GM19372 (cell line): ENCODE data around the gene SEC62.
"Not testable (repeated sequence)": the region's sequence is repeated elsewhere in the genome, so short reads cannot be mapped to it uniquely, and the experiment has no call there.

ENCODE experiments used
- ATAC-seq: cut with Tn5 transposase; IDR thresholded peaks from one replicate; pipeline ENCODE4 v1.9.1; 2021; ENCODE audit warnings: mild to moderate bottlenecking, low read depth, moderate library complexity; ENCODE audit not compliant: unreplicated experiment

The SEC62 gene

DNA sequence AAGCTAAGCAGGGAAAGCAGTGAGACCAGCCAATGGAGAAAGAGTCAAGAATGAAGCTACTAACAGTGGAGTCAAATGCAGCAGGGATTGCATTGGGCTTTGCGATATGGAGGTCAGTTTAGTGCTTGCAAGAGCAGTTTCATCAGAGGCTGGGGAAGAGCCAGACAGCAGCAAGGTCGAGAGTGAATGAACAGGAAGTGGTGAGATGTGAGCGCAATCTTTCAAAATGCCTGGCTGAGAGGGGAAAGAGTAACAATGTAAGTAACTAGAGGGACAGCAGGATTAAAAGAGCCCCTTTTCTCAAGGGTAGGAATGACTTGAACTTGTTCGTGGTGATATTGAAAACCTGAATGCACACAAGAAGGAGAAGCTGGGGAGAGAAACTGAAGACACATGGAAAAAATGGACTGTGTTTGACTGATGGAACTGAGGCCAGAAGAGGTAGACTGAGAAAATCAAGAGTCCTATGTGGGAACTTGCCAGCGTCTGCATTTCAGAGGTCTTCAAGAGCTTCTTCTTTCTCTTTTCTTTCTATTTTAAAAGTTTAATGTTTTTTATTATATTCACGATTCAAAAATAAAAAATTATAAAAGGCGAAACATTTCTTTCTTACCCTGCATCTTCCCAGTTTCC lies 40.5 kb downstream of the SEC62 start:
- ATAC-seq: peak; percentile 92

DNA sequence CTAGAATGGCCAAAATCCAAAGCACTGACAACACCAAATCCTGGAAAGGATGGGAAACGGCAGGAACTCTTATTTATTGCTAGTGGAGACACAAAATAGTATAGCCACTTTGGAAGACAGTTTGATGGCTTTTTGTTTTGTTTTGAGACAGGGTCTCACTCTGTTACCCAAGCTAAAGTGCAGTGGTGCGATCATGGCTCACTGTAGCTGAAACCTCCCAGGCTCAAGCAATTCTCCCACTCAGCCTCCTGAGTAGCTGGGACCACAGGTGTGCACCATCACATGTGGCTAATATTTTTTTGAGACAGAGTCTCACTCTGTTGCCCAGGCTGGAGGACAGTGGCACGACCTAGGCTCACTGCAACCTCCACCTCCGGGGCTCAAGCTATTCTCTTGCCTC lies 43.9 kb downstream of the SEC62 start:
- ATAC-seq: no peak

DNA sequence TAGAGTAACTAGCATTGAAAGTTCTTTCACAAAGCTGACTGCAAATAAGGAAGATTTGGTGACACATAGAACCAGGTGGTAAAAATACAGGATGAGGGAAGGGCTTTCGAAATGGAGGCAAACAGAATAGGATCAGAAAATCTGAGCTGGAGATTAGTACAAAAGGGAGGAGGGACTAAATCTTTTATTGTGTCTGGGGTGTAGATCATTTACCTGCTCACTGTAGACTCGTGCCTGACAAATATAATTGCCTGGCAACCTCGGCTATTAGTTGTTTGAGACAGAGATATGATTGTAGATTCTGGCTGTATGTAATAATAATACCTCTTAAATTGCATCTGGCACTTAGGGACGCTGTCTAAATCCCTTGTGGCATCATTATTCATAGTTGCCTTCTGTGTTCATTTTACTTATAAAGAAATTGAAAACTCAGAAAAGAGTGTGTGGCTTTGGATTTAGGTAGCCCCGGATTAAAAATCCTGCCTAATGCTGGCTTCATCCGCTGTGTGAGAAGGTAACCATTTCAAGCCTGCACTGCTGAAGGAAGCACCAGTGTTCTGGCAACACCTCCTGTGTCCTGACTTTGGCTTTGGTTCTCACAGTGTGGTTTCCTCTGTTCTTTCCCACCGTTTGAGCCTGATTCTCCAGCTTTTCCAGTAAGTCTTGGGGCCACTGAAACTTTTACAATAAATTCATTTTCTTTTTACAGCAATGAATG lies 46.2 kb downstream of the SEC62 start:
- ATAC-seq: no peak

DNA sequence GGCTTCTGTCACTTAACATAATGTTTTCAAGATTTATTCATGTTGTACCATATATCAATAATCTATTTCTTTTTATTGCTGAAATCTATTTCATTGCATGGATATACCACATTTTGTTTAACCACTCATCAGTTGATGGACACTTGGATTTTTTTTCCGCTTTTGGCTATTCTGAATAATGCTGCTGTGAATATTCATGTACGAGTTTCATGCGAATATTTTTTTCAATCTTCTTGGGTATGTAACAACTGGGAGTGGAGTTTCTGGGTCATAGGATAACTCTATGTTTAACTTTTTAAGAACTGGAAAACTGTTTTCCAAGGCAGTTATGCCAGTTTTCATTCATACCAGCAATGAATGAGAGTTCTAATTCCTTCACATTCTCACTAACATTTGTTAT lies 49.5 kb downstream of the SEC62 start:
- ATAC-seq: no peak

DNA sequence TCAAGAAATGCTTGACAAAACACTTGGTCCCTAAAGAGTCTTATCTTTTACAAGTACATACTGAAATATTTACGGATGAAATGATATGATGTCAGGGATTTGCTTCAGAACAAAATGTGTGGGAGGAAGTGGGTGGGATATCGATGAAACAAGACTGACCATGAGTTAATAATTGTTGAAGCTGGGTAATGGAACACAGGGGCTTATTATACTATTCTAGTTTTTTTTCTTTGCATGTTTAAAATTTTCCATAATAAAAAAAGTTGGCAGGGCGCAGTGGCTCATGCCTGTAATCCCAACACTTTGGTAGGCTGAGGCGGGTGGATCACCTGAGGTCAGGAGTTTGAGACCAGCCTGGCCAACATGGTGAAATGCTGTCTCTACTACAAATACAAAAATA lies 52.7 kb downstream of the SEC62 start:
- not testable (repeated sequence) for ATAC-seq

DNA sequence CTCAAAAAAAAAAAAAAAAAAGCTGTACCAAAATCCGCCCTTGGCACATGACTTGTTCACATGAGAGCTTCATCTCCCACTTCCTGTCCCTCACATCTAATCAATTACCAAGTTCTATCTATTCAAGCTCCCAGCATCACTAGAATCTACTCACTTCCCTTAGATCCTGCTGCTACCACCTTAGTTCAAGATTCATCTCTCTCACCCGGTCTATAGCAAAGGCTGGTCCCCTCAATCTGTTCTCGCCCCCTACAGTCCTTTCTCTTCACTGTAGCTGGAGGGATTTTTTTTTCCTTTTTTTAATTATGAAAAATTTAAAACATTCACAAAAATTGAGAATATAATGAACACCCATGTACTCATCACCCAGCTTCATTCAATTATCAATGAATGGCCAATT lies 54.5 kb downstream of the SEC62 start:
- no peak for ATAC-seq

DNA sequence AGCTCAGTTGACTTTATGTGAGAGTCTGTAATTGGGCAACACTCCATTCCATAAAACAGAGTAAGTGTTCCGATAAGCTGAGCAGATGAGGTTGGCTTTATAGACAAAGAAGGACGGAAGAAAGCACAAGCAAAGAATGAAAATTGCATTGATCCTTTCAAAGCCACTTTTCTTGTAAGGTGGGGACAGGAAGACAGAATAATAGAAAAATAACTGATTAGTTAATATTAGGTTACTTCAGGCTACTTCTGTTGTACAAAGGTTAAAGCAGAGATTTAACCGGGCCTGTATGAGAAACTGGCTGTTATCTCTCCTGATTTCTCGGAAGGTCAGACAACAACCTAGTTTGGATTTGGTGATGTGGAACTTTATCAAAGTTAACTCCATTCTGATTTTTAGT lies 55.7 kb downstream of the SEC62 start:
- ATAC-seq: no peak

DNA sequence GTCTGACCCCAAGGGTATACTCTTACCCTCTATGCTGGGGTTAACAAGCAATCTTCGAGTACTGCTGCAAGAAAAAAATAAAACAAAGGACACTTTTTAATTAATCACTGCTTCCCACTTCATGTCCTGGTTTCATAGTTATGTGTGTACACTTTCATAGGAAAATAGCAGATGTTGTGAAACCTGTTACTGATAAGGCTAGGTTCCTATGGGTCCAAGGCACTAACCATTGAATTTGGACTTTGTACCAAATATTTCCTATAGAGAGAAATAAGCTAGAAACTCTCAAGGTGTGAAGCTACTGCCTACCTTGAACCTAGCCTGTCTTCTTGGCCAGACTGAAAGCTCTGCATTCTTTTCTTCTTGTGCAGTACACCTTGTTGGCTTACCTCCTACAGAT lies 56.6 kb downstream of the SEC62 start:
- no peak for ATAC-seq

DNA sequence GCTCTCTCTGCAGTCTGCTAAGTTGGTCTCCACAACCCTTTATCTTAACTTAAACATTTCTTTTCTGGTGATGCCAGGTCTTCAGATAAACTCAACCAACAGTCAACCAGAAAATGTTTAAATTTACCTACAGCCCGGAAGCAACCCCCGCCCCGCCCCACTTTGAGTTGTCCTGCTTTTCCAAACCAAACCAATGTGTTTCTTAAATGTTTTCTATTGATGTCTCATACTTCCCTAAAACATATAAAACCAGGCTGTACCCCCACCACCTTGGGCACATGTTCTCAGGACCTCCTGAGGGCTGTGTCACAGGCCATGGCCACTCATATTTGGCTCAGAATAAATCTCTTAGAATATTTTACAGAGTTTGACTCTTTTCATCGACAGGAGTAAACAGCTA lies 58.0 kb downstream of the SEC62 start:
- ATAC-seq: no peak

DNA sequence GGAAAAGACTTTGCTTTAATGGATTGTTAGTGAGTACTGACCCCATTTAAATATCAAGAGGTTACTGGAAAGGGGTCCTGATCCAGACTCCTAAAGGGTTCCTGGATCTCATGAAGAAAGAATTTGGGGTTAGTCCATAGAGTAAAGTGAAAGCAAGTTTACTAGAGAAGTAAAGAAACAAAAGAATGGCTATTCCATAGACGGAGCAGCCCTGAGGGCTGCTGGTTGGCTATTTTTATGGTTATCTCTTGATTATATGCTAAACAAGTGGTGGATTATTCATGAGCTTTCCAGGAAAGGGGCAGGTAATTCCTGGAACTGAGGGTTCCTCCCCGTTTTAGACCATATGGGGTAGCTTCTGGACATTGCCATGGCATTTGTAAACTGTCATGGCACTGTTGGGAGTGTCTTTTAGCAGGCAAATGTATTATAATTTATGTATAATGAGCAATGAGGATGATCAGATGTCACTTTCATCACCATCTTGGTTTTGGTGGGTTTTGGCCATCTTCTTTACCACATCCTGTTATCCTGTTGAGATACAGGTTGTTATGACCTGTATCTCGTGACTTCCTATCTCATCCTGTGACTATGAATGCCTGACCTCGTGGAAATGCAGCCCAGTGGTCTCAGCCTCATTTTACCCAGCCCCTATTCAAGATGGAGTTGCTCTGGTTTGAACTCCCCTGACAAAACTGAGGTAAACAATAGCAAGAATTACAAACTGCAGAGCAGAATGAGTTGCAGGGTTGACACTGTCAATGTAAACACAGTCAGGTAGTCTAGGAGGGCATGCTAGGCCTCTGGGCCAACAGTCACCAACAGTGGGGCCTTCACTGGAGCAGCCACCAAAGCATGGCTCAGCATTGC lies 60.9 kb downstream of the SEC62 start:
- no peak for ATAC-seq

DNA sequence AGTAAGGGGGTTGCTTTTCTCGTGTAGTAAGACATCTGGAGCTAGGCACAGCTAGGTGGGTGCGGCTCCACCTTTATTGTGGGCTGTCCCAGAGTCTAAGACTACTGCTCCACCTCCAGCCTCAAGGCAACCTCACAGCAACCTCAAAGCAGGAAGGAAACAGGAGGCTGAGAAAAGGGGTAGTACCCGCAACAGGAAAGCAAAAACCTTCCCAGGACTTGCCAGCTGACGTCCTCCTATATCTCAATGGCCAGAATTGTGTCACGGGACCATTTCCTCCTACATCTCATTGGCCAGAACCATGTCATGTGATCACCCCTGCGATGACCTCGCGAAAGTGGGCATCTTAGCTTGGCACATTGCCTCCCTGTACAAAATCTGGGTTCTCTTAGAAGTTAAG lies 66.9 kb downstream of the SEC62 start:
- ATAC-seq: no peak

DNA sequence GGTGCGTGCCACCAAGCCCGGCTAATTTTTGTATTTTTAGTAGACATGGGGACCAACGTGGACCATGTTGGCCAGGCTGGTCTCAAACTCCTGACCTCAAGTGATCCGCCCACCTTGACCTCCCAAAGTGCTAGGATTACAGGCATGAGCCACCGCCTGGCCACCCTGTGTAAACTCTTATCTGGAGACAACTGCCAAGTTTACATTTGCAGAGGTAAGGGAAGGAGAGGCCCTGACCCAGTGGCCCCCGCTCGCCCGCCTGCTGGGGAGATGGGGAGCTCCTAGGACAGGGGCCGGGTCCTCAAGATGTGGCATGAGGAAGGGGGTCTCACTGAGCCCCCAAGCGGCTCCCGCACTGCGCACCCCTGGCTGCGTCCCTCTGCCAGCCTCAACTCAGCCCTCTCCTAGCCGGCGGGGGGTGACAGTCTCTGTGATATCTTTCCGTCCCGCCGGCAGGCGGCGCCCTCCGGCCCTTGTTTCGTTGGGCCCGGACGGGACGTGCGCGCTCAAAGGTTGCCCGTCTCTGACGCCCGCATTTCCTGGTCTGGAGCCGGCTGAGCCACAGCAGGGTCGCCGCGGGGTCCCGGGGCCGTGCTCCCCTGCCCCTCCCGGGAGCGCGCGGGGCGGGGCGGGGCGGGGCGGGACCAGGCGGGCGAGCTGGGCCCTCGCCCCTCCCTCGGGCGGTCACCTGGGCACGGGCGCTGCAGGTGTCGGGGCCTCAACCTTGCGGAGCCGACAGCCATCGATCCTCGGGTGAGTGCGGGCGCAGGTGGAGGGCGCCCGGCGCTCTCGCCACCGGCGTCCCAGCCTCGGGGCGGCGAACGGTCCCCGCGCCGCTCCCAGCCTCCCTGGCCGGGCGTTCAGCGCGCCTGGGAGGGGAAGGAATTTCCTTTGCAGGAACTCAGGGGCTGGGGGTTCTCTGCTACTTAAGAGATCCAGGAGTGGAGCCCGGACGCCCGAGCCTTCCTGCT lies 71.1 kb downstream of the SEC62 start, which contains the start of gene GPR160:
TSS of gene GPR160 (plus strand) at position 533 of the 971 bp plus-strand sequence. CDS start 45,978 bp downstream, outside the sequence.
- peak; percentile 79 for ATAC-seq

DNA sequence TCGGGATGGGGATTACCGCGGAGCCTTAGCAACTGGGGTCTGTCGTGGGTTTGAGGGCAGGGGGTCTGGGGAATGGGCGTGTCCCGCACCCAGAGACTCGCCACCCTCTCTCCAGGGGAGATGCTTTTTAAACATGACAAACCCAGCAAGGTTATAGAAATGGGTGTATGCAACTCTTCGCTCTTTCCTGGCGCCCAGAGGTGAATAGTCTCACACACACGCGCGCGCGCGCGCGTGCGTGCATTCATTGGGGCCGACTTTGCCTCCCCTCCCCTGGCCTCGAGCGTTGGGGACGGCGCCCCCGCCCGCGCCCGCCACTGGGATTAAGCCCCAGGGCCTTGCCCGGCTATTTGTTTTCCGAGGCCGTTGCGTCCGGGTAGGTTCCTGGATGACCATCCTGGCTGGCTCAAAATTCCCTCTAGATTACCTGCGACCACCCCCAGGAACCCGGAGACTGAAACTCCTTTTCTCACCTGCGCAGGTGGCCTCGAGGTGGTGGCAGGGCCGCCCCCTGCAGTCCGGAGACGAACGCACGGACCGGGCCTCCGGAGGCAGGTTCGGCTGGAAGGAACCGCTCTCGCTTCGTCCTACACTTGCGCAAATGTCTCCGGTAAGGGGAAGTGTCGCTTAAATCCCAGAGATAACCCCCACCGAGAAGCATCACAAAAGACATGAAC lies 72.0 kb downstream of the SEC62 start:
- ATAC-seq: peak; percentile 12

DNA sequence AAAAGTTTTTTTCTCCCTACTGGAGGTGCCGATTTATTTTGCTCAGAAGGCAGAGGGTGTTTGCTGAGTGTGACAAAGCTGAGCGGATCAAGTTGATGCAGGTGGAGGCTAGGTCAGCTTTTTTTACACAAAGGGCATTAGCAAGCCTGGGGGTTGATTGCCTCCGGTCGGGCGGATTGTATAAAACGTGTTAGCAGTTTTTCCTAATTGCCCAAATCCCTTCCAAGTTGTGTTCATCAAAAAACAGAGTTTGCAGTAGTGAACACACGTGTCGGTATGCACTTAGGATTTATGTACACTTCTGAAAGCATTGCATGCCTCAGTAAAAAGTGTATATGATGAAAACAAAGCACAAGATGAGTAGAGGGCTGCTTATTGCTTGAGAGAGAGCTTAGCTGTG lies 73.8 kb downstream of the SEC62 start:
- no peak for ATAC-seq

DNA sequence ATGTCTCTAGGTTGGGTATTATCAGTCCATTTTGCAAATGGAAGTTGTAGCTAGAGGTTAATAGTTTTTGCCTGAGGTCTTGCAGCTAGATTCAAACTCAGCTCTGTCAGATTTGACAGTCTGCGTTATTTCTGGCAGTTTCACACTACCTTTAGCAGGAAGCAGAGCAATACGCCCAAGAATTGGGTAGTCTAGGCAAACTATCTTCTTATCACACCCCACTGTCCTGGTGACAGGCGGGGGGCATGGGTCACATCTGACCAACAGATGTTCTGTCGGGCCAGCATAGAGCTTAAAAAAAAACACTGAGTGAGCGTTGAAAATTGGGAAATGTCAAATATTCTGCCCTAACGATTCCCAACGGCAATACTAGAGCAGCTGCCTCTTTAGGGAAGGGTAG lies 76.9 kb downstream of the SEC62 start:
- ATAC-seq: no peak

DNA sequence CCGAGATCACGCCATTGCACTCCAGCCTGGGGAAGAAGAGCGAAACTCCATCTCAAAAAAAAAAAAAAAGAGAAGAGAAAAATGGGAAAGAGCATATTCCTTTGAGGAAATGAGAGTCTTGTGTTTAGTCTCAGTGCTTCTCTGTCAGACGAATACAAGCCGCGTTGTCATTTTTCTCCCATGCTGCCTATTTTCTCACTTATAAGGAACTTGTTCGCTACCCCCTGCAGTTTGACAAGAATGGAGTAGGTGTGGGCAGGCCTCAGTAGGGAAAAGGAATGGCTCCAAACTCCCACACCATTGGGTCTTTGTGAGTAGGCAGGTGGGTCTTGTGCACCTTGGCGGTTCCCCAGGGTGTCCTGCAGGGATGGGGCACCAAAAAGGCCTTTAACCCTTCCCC lies 77.7 kb downstream of the SEC62 start:
- no peak for ATAC-seq

DNA sequence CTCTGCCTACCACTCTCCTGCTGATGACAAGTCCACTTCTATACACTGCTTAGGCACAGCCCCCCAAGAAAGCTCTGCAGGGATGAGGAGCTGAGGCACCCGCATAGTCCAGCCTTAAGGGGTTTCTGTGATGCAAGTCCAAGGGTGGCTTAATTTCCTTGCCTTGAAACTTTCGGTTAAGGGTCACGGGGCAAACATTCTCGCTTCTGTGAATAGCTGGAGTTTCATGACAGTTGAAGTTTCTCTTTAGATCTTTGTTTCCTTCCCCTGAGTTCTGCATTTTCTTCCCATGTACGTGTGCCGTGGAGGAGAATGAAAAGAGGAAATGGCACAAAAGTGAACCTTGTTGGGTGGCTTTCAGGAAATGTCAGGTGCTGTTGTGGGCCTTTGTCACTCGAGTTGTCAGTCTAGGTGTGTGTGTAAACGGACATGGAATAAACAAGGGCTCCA lies 78.2 kb downstream of the SEC62 start:
- peak; percentile 78 for ATAC-seq

DNA sequence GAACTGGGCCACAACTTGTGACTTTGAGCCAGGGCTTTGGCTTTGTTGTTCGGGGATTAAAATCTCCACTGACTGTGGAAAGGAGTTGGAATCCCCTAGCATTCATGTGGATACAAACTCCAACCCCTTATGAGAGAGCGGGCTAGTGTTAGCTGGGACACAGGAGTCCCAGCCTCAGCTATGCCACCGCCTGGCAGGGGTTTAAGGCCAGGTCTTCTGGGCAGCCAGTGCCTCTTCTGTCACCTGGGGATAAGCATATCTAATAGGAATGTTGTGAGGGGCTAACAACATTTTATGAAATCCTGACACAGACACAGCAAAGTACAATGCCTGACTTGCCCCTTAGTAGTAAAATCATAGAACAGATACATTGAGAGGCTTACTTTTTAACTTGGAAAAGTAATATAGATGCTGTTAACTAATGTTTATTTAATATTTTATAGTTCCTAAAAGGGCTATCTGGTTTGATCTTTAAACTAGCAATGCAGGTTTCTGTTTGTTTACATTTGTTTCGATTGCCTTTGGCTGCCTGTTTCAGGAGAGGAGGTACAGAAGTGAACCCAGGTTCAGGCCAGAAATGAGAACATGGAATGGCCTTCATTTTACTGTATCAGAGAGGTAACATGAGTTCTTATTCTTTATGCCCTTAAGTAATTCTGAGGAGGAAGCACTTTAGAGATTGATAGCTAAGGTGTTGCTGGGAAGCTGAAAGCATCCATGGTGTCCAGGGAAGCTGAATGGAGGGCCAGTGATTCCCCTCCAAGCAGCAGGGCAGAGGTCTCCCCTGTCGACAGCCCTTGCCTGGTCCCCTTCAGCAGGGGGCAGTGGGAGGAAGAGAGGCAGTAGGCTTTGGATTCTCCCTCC lies 79.9 kb downstream of the SEC62 start:
- no peak for ATAC-seq

DNA sequence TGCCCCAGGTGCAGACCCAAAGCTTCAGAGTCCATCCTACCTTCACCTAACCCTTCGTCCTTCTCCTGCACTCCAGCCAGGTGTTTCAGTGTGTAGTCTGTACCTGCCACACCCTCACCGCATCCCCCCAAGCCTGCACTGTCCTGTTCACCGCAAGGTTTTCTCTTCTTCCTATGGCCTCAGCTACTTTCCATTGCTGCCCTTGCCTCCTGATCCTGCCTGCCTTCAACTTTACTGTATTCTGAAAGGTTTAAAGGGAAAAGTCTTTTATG lies 80.5 kb downstream of the SEC62 start:
- no peak for ATAC-seq
